PC-3 (cell line): ENCODE measurements around the gene LPCAT1. TPM values are rescaled to one million over a fixed set of nuclear protein-coding genes. Genes with fewer than 3 reads are reported as not detected.

Experiments
- ATAC-seq: fragments of 200-7000 bp; cut with Tn5 transposase; 2 replicates; pipeline ENCODE4 v1.9.1; 2020; ENCODE audit warnings: mild to moderate bottlenecking, moderate library complexity
- BruUV-seq: library from RNA; stranded (reverse); fragments of 400-500 nt; replicated peaks from 2 replicates; lab custom pipeline; 2021; lab: Mats Ljungman, UMichigan
- CTCF ChIA-PET: fragments of 300-600 bp; sonication (Branson Sonifier 250); formaldehyde crosslinking; loops from one replicate; lab custom pipeline; 2022; ENCODE audit warnings: antibody characterized with exemption; lab: Charles Lee
- POLR2A ChIA-PET: fragments of 300-600 bp; sonication (Branson Sonifier 250); formaldehyde crosslinking; loops from one replicate; lab custom pipeline; 2022; ENCODE audit warnings: antibody characterized with exemption; ENCODE audit not compliant: unreplicated experiment; lab: Charles Lee
- DNase-seq: peaks from one replicate; pipeline ENCODE4 v3.0.0-alpha.2; 2015
- H2AFZ ChIP-seq: fragments of 300-600 bp; sonication (generic); 2 replicates; pipeline ENCODE4 v1.6.0; 2016; ENCODE audit warnings: antibody characterized with exemption, low read length
- H3F3A ChIP-seq: fragments of 300-600 bp; sonication (generic); one replicate; pipeline ENCODE4 v1.6.0; 2017; ENCODE audit warnings: antibody characterized with exemption, low read length, control low read depth, mild to moderate bottlenecking; ENCODE audit not compliant: unreplicated experiment
- H3K27ac ChIP-seq: fragments of 300-600 bp; sonication (generic); 2 replicates; pipeline ENCODE4 v1.5.1; 2016; ENCODE audit warnings: mild to moderate bottlenecking, low read length
- H3K27me3 ChIP-seq: fragments of 300-600 bp; sonication (generic); 2 replicates; pipeline ENCODE4 v1.6.1; 2016; ENCODE audit warnings: low read length, mixed read lengths
- H3K36me3 ChIP-seq: fragments of 300-600 bp; sonication (generic); 2 replicates; pipeline ENCODE4 v1.6.1; 2016; ENCODE audit warnings: low read depth, mixed run types, low read length, mixed read lengths
- H3K4me1 ChIP-seq: fragments of 300-600 bp; sonication (generic); 2 replicates; pipeline ENCODE4 v1.5.1; 2016; ENCODE audit warnings: low read length; ENCODE audit not compliant: insufficient read depth
- H3K4me2 ChIP-seq: fragments of 300-600 bp; sonication (generic); 2 replicates; pipeline ENCODE4 v1.6.0; 2016; ENCODE audit warnings: low read length
- H3K4me3 ChIP-seq: fragments of 300-600 bp; sonication (generic); 2 replicates; pipeline ENCODE4 v1.5.1; 2016; ENCODE audit warnings: mild to moderate bottlenecking, low read length, mixed read lengths
- H3K79me2 ChIP-seq: fragments of 300-600 bp; sonication (generic); 2 replicates; pipeline ENCODE4 v1.6.1; 2017; ENCODE audit warnings: low read length, mixed read lengths
- H3K9ac ChIP-seq: fragments of 300-600 bp; sonication (generic); 2 replicates; pipeline ENCODE4 v1.6.0; 2016; ENCODE audit warnings: mild to moderate bottlenecking, low read length
- H3K9me2 ChIP-seq: fragments of 300-600 bp; sonication (generic); replicated peaks from 2 replicates; pipeline ENCODE4 v1.6.1; 2016; ENCODE audit warnings: mixed run types, low read length, mixed read lengths
- H3K9me3 ChIP-seq: fragments of 300-600 bp; sonication (generic); 2 replicates; pipeline ENCODE4 v1.6.1; 2016; ENCODE audit warnings: low read length, mixed read lengths
- H4K20me1 ChIP-seq: fragments of 300-600 bp; sonication (generic); 2 replicates; pipeline ENCODE4 v1.6.1; 2016; ENCODE audit warnings: low read length, mixed read lengths
- EZH2 ChIP-seq: fragments of 300-600 bp; sonication (generic); IDR thresholded peaks from one replicate; pipeline ENCODE4 v1.6.1; 2017; ENCODE audit warnings: antibody characterized with exemption, mild to moderate bottlenecking, low read length; ENCODE audit not compliant: unreplicated experiment
- EZH2phosphoT487 ChIP-seq: fragments of 300-600 bp; sonication (generic); IDR thresholded peaks from 2 replicates; pipeline ENCODE4 v1.6.1; 2018; ENCODE audit warnings: mild to moderate bottlenecking, antibody characterized with exemption, low read length, borderline replicate concordance
- intact Hi-C: fragments of 100-400 bp; cut with micrococcal nuclease; formaldehyde crosslinking; loops from 2 replicates; pipeline ENCODE4 v1.9.0; 2023
- total RNA-seq: library from RNA; depleted of rRNA; stranded (reverse); fragments of >200 nt; gene quantifications from 2 replicates; pipeline ENCODE4 v1.2.3, GENCODE V29; 2014
- TF ChIP-seq, protein P1 (sequence below): fragments of 300-600 bp; sonication (generic); conservative IDR thresholded peaks from 2 replicates; pipeline ENCODE4 v1.5.1; 2017; ENCODE audit warnings: antibody characterized with exemption, low read depth, mild to moderate bottlenecking, low read length

LPCAT1 gene
- total RNA-seq, 1 experiment from 2014 or later: 121 TPM

GRCh38 chr5:1536322-1536845 lies 12.6 kb upstream of the LPCAT1 start:
- no peaks in the 10 kb centered on the region for H3K36me3 ChIP-seq
- H3K27ac ChIP-seq: no peak overlapping the region
- peak overlapping the region; percentile 68 for H2AFZ ChIP-seq
- ChIA-PET POLR2A (no interaction called here), CTCF (no interaction called here)
- no peaks in the 10 kb centered on the region for H3K79me2 ChIP-seq
- H3K27me3 ChIP-seq: no peaks in the 10 kb centered on the region
- no peak for DNase-seq
- H3K4me3 ChIP-seq: peak overlapping the region; percentile 46
- peaks cover 13% of the 10 kb centered on the region; the same call in 1 of the 2 replicates for H3K4me1 ChIP-seq
- peak; percentile 24; the same call in 1 of the 2 replicates for ATAC-seq
- TF ChIP-seq EZH2: no peak
- H4K20me1 ChIP-seq: no peaks in the 10 kb centered on the region
- H3K9me2 ChIP-seq: no peaks in the 10 kb centered on the region
- no peaks in the 10 kb centered on the region for H3K9me3 ChIP-seq
- no peak overlapping the region; the same call in 1 of the 2 replicates for H3K9ac ChIP-seq
- intact Hi-C loops: no loop called here
- peak overlapping the region; percentile 73 for H3K4me2 ChIP-seq
- no TSS peak for BruUV-seq
- no peaks in the 10 kb centered on the region for H3F3A ChIP-seq

DNA sequence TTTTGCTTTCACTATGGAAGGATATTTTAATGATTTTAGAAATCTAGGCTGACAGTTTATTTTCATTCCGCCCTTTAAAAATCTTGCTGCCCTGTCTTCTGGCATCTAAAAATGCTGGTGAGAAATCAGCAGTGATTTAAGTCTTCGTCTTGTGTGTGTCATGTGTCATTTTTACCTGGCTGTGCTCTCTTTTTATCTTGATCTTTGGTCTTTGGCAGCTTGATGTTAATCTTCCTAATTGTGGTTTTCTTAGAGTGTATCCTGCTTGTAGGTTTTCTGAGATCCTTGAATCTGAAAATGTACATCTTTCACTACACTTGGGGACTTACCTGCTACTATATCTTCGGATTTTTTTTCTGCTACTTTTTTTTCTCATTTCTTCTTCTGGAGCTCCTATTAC lies 11.9 kb upstream of the LPCAT1 start:
- Histone ChIP-seq H3K27me3 (no peaks in the 10 kb centered on the region), H3K9me2 (no peaks in the 10 kb centered on the region), H3K4me2 (no peak overlapping the region), H3K27ac (no peak overlapping the region), H3K79me2 (no peaks in the 10 kb centered on the region), H3K4me1 (peaks cover 13% of the 10 kb centered on the region; the same call in 1 of the 2 replicates), H3K36me3 (no peaks in the 10 kb centered on the region), H3K4me3 (no peak overlapping the region), H4K20me1 (no peaks in the 10 kb centered on the region), H3K9me3 (no peaks in the 10 kb centered on the region), H3K9ac (no peak overlapping the region), H2AFZ (no peak overlapping the region), H3F3A (no peaks in the 10 kb centered on the region)
- intact Hi-C loops: no loop called here
- TF ChIP-seq, protein P1, sequence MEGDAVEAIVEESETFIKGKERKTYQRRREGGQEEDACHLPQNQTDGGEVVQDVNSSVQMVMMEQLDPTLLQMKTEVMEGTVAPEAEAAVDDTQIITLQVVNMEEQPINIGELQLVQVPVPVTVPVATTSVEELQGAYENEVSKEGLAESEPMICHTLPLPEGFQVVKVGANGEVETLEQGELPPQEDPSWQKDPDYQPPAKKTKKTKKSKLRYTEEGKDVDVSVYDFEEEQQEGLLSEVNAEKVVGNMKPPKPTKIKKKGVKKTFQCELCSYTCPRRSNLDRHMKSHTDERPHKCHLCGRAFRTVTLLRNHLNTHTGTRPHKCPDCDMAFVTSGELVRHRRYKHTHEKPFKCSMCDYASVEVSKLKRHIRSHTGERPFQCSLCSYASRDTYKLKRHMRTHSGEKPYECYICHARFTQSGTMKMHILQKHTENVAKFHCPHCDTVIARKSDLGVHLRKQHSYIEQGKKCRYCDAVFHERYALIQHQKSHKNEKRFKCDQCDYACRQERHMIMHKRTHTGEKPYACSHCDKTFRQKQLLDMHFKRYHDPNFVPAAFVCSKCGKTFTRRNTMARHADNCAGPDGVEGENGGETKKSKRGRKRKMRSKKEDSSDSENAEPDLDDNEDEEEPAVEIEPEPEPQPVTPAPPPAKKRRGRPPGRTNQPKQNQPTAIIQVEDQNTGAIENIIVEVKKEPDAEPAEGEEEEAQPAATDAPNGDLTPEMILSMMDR: no peak
- TF ChIP-seq EZH2phosphoT487 (no peak), EZH2 (no peak)
- ATAC-seq (no peak), DNase-seq (no peak)
- no TSS peak for BruUV-seq
- ChIA-PET CTCF (no interaction called here), POLR2A (no interaction called here)

GRCh38 chr5:1532384-1532783 lies 8.6 kb upstream of the LPCAT1 start:
- no peaks in the 10 kb centered on the region for H3K9me2 ChIP-seq
- no peak overlapping the region for H3K9ac ChIP-seq
- H3K4me2 ChIP-seq: no peak overlapping the region
- no peak overlapping the region for H2AFZ ChIP-seq
- POLR2A ChIA-PET: interaction anchor here (0.6 kb wide), 1 partner anchor 206 kb away, joined by 9 read pairs; no protein-coding TSS in a partner anchor
- TF ChIP-seq, protein P1: no peak
- BruUV-seq: no TSS peak
- no peaks in the 10 kb centered on the region for H3K36me3 ChIP-seq
- H3K9me3 ChIP-seq: peaks cover 4% of the 10 kb centered on the region; the same call in 1 of the 2 replicates
- no peaks in the 10 kb centered on the region for H3F3A ChIP-seq
- DNase-seq: no peak
- H4K20me1 ChIP-seq: no peaks in the 10 kb centered on the region
- intact Hi-C loops: no loop called here
- no peak overlapping the region for H3K27ac ChIP-seq
- CTCF ChIA-PET: no interaction called here
- H3K4me3 ChIP-seq: no peak overlapping the region
- H3K79me2 ChIP-seq: no peaks in the 10 kb centered on the region
- peaks cover 11% of the 10 kb centered on the region; the same call in 1 of the 2 replicates for H3K4me1 ChIP-seq
- H3K27me3 ChIP-seq: no peaks in the 10 kb centered on the region
- ATAC-seq: no peak
